GM19397 (cell line): ENCODE results near the gene STK10.
"Not testable (repeated sequence)": the region's sequence is repeated elsewhere in the genome, so short reads cannot be mapped to it uniquely, and the experiment has no call there.

Experiments
- ATAC-seq: cut with Tn5 transposase; IDR thresholded peaks from one replicate; pipeline ENCODE4 v1.9.1; 2021; ENCODE audit warnings: mild to moderate bottlenecking, moderate library complexity; ENCODE audit not compliant: unreplicated experiment

Gene STK10

GRCh38 chr5:172188033-172188892 lies at the start of gene STK10:
TSS of gene STK10 (minus strand) at chr5:172188224. CDS start at chr5:172188042, 182 bp downstream.
- ATAC-seq: peak; percentile 73

DNA sequence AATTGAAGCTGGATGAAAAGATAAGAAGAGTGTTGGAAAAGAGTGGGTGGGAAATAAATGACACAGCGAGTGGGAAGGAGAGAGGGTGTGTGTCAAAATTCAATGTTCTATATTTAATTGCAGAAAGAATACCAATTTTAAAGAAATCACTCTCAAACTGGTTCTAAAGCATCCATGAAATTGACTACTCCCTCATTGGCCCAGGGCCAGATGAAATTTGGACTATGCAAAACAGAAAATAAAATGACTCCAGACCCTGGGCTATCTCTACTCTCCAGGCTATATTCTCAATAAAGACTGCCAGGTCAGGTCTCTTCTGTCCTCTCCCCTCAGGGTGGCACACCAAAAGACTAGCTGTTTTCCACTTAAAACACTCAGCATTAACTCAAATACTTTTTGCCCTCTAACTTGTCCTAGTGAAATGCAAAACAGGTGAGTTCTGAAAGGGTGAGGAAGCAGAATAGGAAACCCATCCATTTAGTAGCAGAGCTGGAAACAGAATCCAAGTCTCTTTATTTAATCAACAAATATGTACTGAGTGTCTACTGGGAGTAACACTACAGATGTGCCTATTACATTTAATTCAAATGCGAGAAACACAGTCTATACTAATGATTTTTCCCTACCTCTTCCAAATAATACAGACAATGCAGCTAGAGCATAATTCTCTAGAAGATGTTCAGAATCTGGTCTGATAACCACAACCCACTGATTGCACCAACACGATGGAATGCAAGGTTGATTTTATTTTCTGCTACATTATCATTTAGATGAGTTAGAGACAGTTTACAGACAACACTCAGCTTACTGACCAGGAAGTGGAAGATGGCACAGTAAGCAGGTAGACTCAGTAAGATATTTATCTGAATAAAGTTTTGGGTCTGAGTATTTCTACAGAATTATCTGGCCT lies 48.1 kb upstream of the STK10 start:
- no peak for ATAC-seq

GRCh38 chr5:172235132-172235780 lies 47.2 kb upstream of the STK10 start:
- ATAC-seq: no peak

- ATAC-seq: no peak
These were observed 46.0 kb upstream of the STK10 start for GRCh38 chr5:172234031-172234430.

- ATAC-seq: no peak
These were observed 41.9 kb upstream of the STK10 start for GRCh38 chr5:172229904-172230303.

DNA sequence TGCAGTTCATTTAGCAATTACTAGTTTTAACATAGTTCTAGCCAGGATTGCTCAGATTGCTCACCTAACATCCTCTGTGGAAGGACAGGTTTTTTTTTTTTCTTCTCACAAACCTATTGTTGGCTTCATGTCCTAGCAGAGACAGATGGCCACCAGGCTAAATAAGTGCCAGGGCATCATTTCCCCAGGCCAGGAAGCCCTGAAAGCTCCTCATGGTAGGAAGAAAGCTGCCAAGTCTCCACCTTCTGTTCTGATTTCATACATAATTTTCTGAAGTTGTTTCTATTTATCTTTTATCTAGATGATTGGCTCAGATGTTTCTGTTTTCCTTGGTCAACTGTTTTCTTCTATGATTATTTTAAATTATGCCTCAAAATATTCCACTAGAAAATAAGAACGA lies 37.0 kb upstream of the STK10 start:
- ATAC-seq: no peak

DNA sequence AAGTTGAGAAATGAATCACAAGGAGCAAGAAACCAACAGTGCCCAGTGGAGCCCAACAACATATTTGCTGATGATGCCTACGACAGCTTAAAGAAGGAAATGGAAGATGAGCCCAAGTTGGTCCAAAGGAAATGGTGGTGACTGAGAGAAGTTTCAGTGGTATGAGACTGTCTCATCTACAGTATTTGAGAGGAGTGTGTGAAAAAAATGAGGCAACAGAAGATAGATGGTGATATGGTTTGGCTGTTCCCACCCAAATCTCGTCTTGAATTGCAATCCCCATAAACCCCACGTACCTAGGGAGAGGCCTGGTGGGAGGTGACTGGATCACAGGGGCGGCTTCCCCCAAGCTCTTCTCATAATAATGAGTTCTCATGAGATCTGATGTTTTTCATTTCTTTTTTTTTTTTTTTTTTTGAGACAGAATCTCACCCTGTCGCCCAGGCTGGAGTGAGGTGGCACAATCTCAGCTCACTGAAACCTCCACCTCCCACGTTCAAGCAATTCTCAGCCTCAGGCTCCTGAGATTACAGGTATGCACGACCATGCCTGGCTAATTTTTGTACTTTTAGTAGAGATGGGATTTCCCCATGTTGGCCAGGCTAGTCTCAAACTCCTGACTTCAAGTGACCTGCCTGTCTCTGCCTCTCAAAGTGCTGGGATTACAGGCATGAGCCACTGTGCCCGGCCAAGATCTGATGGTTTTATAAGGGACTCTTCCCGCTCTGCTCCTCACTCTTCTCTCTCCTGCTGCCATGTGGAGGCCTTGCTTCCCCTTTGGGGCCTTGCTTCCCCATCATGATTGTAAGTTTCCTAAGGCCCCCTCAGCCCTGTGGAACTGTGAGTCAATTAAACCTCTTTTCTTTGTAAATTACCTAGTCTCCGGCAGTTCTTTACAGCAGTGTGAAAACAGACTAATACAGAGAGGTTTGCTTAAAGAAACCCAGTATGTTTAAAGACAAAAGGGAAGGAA lies 36.2 kb upstream of the STK10 start:
- ATAC-seq: peak; percentile 74

DNA sequence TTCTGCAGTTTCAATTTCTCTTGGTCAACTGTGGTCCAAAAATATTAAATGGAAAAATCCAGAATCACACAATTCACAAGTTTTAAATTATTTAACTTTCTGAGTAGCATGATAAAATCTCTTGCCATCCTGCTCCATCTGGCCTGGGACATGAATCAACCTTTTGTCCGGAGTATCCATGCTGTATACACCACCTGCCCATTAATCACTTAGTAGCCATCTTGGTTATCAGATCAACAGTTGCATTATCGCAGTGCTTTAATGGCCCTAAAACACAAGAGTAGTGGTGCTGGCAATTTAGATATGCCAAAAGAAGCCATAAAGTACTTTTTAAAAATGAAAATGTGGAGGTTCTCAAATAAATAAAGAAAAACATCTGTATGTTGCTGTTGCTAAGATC lies 31.3 kb upstream of the STK10 start:
- ATAC-seq: no peak

DNA sequence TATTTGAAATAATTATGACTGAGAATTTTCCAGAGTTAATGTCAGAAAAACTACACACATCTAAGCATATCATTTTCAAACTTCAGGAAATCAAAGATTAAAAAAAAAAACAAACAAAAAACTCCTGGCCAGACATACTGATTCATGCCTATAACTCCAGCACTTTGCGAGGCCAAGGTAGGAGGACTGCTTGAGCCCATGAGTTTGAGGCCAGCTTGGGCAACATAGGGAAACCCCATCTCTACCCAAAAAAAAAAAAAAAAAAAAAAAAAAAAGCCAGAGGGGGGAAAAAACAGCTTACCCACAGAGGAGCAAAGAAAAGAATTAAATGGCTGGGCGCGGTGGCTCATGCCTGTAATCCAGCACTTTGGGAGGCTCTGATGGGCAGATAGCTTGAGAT lies 28.3 kb upstream of the STK10 start:
- no peak for ATAC-seq

DNA sequence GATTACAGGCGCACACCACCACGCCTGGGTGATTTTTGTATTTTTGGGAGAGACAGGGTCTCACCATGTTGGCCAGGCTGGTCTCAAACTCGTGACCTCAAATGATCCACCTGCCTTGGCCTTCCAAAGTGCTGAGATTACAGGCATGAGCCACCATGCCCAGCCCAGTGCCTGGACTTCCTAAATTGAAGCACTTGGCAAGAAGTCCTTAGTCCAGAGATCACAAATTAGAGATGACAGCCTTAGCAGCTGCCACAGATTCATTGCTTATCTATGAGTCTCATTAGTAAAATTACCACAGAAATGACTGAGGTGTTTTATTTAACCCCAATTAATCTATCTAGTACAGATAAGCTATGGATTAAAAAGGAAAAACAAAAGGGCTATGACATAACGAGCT lies 25.1 kb upstream of the STK10 start:
- no peak for ATAC-seq

GRCh38 chr5:172211676-172212075 lies 23.7 kb upstream of the STK10 start:
- no peak for ATAC-seq

- no peak for ATAC-seq
These were observed 21.7 kb upstream of the STK10 start for GRCh38 chr5:172209714-172210113.

- no peak for ATAC-seq
These were observed 19.5 kb upstream of the STK10 start for GRCh38 chr5:172207511-172207910.

GRCh38 chr5:172205984-172206383 lies 18.0 kb upstream of the STK10 start:
- ATAC-seq: not testable (repeated sequence)

GRCh38 chr5:172200476-172200875 lies 12.5 kb upstream of the STK10 start:
- no peak for ATAC-seq

GRCh38 chr5:172199446-172199845 lies 11.4 kb upstream of the STK10 start:
- ATAC-seq: no peak

- not testable (repeated sequence) for ATAC-seq
These were observed 9.8 kb upstream of the STK10 start for GRCh38 chr5:172197775-172198174.

- no peak for ATAC-seq
These were observed 7.2 kb upstream of the STK10 start for GRCh38 chr5:172194985-172195774.

- no peak for ATAC-seq
These were observed 5.8 kb upstream of the STK10 start, which contains the start of gene EFCAB9 for GRCh38 chr5:172193872-172194271. TSS of gene EFCAB9 (plus strand) at chr5:172194172. CDS start at chr5:172194173, 1 bp downstream.
